Vagina (tissue), 2 donors: Measurements from ENCODE around the gene SLC15A1. TPM values are rescaled to one million over a fixed set of nuclear protein-coding genes. Genes with fewer than 3 reads are reported as not detected.

Source experiments
- DNase-seq, 2 donors: peaks; one replicate each; pipeline ENCODE4 v3.0.0-alpha.2; 2017; ENCODE audit errors: extremely low spot score in 2 of 2
- H3K27ac ChIP-seq: fragments of 200-600 bp; sonication (generic); one replicate; pipeline ENCODE4 v1.5.1; 2019
- H3K27me3 ChIP-seq: fragments of 200-600 bp; sonication (generic); one replicate; pipeline ENCODE4 v1.5.1; 2019
- H3K36me3 ChIP-seq, 2 donors: fragments of 200-600 bp; sonication (generic); one replicate each; pipeline ENCODE4 v1.5.1; 2017 to 2019
- H3K4me1 ChIP-seq: fragments of 200-600 bp; sonication (generic); one replicate; pipeline ENCODE4 v1.5.1; 2019
- H3K4me3 ChIP-seq, 2 donors: fragments of 200-600 bp; sonication (generic); 1 replicate in 1 of 2; 2 replicates in 1 of 2; pipeline ENCODE4 v1.5.1; 2016 to 2019
- H3K9me3 ChIP-seq: fragments of 200-600 bp; sonication (generic); one replicate; pipeline ENCODE4 v1.5.1; 2019
- CTCF ChIP-seq, 3 experiments: fragments of 450-650 bp in 2 of 3; fragments of 200-600 bp in 1 of 3; sonication (generic) in 1 of 3; IDR thresholded peaks; one replicate each; pipeline ENCODE4 v1.5.1; 2017 to 2019; ENCODE audit warnings: antibody characterized with exemption in 3 of 3, mild to moderate bottlenecking in 2 of 3, moderate library complexity in 2 of 3
- POLR2A ChIP-seq, 2 donors: fragments of 450-650 bp; IDR thresholded peaks; one replicate each; pipeline ENCODE4 v1.6.1; 2017; ENCODE audit warnings: antibody characterized with exemption in 2 of 2, mild to moderate bottlenecking in 2 of 2, moderate library complexity in 2 of 2
- POLR2AphosphoS5 ChIP-seq, 2 donors: sonication (generic); formaldehyde crosslinking; IDR thresholded peaks; one replicate each; pipeline ENCODE4 v1.9.0; 2017; ENCODE audit warnings: antibody characterized with exemption in 2 of 2, mild to moderate bottlenecking in 2 of 2, low read depth in 1 of 2; ENCODE audit not compliant: insufficient read depth in 1 of 2
- intact Hi-C: fragments of 100-400 bp; cut with DNase I; formaldehyde crosslinking; loops from one replicate; pipeline ENCODE4 v1.15.1; 2023
- total RNA-seq: library from RNA; depleted of rRNA; stranded (reverse); fragments of >200 nt; gene quantifications from one replicate; pipeline ENCODE4 v1.2.3, GENCODE V29; 2016

SLC15A1 gene
- total RNA-seq, 1 donor from 2014 or later: 7.4 TPM

GRCh38 chr13:98687319-98687718 is 65.2 kb downstream of the SLC15A1 start:
- TF ChIP-seq CTCF (IDR thresholded peaks at IDR 0.05) (no peak), POLR2AphosphoS5 (IDR thresholded peaks at IDR 0.05; ENCODE audit: insufficient read depth in 1 of 2, low read depth in 1 of 2) (no peak), POLR2A (IDR thresholded peaks at IDR 0.05) (no peak)
- no peaks in the 10 kb centered on the region for H3K27me3 ChIP-seq
- H3K36me3 ChIP-seq: no peaks in the 10 kb centered on the region
- no peaks in the 10 kb centered on the region for H3K9me3 ChIP-seq
- H3K4me3 ChIP-seq: no peak overlapping the region
- H3K4me1 ChIP-seq: no peaks in the 10 kb centered on the region
- no peak overlapping the region for H3K27ac ChIP-seq
- no peak for DNase-seq
- intact Hi-C loops: no loop called here

DNA sequence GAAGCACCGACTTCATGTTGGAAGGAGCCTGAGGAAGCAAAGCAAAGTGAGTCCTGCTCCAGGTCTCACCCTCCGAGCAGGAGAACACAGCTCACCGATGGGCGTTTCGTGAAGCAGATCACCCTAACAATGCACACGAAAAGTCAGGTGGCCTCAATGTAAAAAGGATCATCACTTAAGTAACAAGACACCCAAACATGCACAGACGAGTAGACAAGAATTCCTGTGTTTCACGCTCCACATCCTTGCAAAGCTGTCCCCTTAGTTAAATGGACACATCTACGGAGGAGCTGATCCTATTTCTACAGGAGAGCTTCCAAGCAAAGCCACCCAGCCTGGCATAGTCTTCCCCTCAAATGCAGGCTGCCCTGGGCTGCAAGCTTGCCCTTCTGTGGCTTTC is 66.2 kb downstream of the SLC15A1 start:
- no peaks in the 10 kb centered on the region for H3K36me3 ChIP-seq
- H3K27ac ChIP-seq: no peak overlapping the region
- no peak for TF ChIP-seq POLR2A (IDR thresholded peaks at IDR 0.05)
- TF ChIP-seq POLR2AphosphoS5 (IDR thresholded peaks at IDR 0.05; ENCODE audit: insufficient read depth in 1 of 2, low read depth in 1 of 2): no peak
- TF ChIP-seq CTCF (IDR thresholded peaks at IDR 0.05): no peak
- no peak for DNase-seq
- no peaks in the 10 kb centered on the region for H3K4me1 ChIP-seq
- no peaks in the 10 kb centered on the region for H3K27me3 ChIP-seq
- H3K4me3 ChIP-seq: no peak overlapping the region
- H3K9me3 ChIP-seq: no peaks in the 10 kb centered on the region
- intact Hi-C loops: no loop called here

DNA sequence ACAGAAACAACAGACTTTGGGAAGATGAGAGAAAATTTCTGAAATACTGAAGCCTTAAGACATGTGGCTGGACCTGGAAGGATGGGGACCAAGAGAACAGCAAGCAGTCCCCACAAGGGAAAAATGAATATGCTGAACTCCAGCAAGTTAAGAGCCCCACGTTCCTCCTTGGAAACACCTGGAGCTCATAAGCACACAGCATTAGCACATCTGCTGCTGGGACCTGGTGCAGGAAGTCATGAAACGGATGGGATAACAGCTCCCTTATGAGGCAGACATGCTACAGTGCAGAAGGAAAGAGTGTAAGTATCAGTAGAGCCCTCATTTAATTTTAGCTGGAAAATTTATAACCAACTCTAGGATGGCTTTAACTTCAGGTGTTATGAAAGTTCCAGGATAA is 67.3 kb downstream of the SLC15A1 start:
- no peak for TF ChIP-seq POLR2A (IDR thresholded peaks at IDR 0.05)
- TF ChIP-seq POLR2AphosphoS5 (IDR thresholded peaks at IDR 0.05; ENCODE audit: insufficient read depth in 1 of 2, low read depth in 1 of 2): no peak
- no peak for TF ChIP-seq CTCF (IDR thresholded peaks at IDR 0.05)
- intact Hi-C loops: no loop called here

GRCh38 chr13:98681049-98681448 is 71.4 kb downstream of the SLC15A1 start:
- Histone ChIP-seq H3K4me3 (no peak overlapping the region), H3K27ac (no peak overlapping the region), H3K9me3 (no peaks in the 10 kb centered on the region), H3K36me3 (no peaks in the 10 kb centered on the region), H3K27me3 (no peaks in the 10 kb centered on the region), H3K4me1 (peaks cover 7% of the 10 kb centered on the region)
- intact Hi-C loops: no loop called here
- TF ChIP-seq POLR2A (IDR thresholded peaks at IDR 0.05) (no peak), POLR2AphosphoS5 (IDR thresholded peaks at IDR 0.05; ENCODE audit: insufficient read depth in 1 of 2, low read depth in 1 of 2) (no peak)
- no peak for DNase-seq

More for the DNA sequence above, 67.3 kb downstream of the SLC15A1 start:
- no peak overlapping the region for H3K4me3 ChIP-seq
- no peaks in the 10 kb centered on the region for H3K9me3 ChIP-seq
- H3K27me3 ChIP-seq: no peaks in the 10 kb centered on the region
- H3K4me1 ChIP-seq: no peaks in the 10 kb centered on the region
- H3K27ac ChIP-seq: no peak overlapping the region
- no peaks in the 10 kb centered on the region for H3K36me3 ChIP-seq
- no peak for DNase-seq

DNA sequence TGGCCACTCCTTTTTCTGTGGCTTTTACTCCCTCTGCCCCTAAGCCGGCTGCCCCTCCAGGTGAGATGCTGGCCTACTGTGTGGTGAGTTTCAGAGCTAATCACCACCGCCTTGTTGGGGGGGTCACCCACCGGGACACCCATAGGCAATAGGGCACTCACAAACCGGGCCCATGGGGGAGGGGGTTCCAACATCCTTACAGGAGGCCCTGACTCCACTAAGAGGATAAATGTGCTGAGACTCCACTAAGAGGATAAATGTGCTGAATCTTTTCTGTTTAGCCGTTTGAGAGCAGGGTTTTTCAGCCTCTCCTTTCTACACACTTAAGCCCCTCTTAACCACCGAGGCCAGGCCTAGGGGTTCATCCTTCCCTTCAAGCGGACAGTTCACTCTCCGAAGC is 73.7 kb downstream of the SLC15A1 start:
- intact Hi-C loops: no loop called here
- no peaks in the 10 kb centered on the region for H3K9me3 ChIP-seq
- H3K27me3 ChIP-seq: no peaks in the 10 kb centered on the region
- DNase-seq: no peak
- no peak overlapping the region for H3K4me3 ChIP-seq
- no peak for TF ChIP-seq POLR2A (IDR thresholded peaks at IDR 0.05)
- H3K36me3 ChIP-seq: no peaks in the 10 kb centered on the region
- peaks cover 7% of the 10 kb centered on the region for H3K4me1 ChIP-seq
- H3K27ac ChIP-seq: no peak overlapping the region

GRCh38 chr13:98677398-98677797 is 75.1 kb downstream of the SLC15A1 start:
- Histone ChIP-seq H3K4me1 (peaks cover 15% of the 10 kb centered on the region), H3K9me3 (no peaks in the 10 kb centered on the region), H3K27ac (no peak overlapping the region), H3K4me3 (no peak overlapping the region), H3K27me3 (no peaks in the 10 kb centered on the region), H3K36me3 (no peaks in the 10 kb centered on the region)
- intact Hi-C loops: no loop called here
- DNase-seq: no peak
- TF ChIP-seq POLR2A (IDR thresholded peaks at IDR 0.05) (no peak), POLR2AphosphoS5 (IDR thresholded peaks at IDR 0.05; ENCODE audit: insufficient read depth in 1 of 2, low read depth in 1 of 2) (no peak), CTCF (IDR thresholded peaks at IDR 0.05) (no peak)
